ENCODE measurements around the gene MPP2.
"Not testable (repeated sequence)": the region's sequence is repeated elsewhere in the genome, so short reads cannot be mapped to it uniquely, and the experiment has no call there.

Gene MPP2

DNA sequence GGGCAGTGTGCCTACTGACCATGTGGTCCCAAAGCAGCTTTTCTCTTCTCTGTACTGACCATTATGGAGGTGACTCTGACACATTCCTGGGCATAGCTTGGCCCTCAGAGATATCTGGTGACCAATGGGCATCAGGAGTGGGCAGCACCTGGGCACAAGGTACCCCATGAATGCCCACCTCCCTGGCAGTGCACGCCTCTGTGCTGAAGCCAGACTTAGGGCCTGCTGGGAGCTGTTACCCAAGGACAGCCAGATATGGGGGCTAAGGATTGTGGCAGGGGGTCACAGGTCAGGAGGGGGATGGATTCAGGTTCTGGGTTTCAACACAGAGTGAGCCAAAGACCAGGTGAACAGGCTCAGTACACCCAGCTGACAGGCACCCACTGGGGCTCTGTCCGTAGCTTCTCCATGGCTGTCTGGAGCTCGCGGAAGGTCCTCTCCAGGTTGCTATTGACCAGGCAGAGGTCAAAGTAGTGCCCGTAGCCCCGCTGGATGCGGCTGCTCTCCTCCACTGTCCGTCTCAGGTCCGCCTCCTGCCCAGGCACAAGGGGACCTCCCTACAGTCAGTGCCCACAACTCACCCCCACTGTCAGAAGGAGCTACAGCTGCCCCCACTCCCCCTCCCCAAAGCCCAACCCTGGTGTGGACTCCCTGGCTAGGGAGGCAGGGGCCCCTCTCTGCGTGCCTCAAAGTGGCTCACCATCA, 29.7 kb downstream of the MPP2 start:
- no peak for DNase-seq (ENCODE audit: low read depth in 2 of 3, low spot score in 2 of 3)

DNA sequence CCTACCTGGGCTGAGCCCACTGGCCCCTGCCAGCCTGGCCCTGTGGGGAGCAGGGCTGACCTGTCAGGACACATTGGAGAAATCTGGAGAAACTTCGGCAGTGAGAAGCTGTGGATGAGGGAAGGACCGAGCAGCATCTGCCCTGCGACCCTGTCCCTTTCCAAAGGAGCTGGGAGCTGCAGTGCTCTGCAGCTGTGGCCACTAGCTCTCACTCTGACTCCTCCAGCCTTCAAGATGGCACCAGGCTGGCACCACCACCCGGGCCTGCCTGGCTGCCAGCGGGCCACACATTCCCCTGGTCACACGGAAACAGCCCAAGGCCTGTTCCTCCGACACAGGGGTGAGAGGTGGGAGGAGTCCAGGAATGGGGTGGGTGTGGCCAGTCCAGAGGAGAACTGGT, 30.3 kb downstream of the MPP2 start:
- DNase-seq (ENCODE audit: low read depth in 2 of 3, low spot score in 2 of 3) = no peak

- no peak for DNase-seq (ENCODE audit: low read depth in 2 of 3, low spot score in 2 of 3)
Observed at GRCh38 chr17:43875476-43876147, 31.7 kb downstream of the MPP2 start.

DNA sequence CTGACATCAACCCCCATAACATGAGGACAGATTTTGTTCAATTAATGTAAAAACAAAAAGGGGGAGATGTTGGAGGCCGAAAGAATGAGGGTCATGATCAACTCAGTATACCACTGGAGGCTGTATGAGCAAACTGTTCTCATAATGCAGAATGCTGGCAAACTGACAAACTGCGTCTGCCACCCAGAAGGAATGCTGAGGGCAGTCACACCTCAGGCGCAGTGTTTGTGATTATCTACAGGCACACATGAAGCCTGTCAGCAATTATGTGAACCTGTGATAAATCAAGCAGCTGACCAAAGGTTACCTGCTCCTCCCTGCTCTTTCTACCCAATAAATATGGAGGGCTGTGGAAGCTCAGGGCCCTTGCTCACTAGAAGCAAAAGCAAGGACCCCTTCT, 33.0 kb downstream of the MPP2 start:
- DNase-seq (ENCODE audit: low read depth in 2 of 3, low spot score in 2 of 3) = no peak

DNA sequence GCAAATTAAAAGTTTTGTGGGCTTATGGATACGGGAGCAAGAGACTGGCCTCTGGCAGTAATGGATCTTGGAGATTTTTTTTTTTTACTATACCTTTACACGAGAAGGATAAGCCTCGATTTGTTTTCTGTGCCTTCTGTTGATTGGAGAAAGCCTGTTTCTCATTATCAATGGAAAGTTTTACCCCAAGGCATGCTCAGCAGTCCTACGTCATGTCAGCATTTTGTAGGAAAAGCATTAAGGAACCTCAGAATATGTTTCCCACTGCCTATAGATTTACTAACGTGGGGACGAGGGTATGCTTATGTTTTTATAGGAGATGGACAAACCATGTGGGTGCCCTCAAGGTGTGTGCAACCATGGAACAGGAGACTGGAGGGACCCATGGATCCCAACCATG, 33.5 kb downstream of the MPP2 start:
- DNase-seq (ENCODE audit: low read depth in 2 of 3, low spot score in 2 of 3) = no peak

GRCh38 chr17:43873091-43873490, 34.2 kb downstream of the MPP2 start:
- no peak for DNase-seq (ENCODE audit: low read depth in 2 of 3, low spot score in 2 of 3)

GRCh38 chr17:43871946-43872690, 35.2 kb downstream of the MPP2 start:
- DNase-seq (ENCODE audit: low read depth in 2 of 3, low spot score in 2 of 3) = no peak

- not testable (repeated sequence) for DNase-seq (ENCODE audit: low read depth in 2 of 3, low spot score in 2 of 3)
Observed at GRCh38 chr17:43869031-43869430, 38.3 kb downstream of the MPP2 start.

- DNase-seq (ENCODE audit: low read depth in 2 of 3, low spot score in 2 of 3) = no peak
Observed at GRCh38 chr17:43868226-43868994, 38.9 kb downstream of the MPP2 start.

DNA sequence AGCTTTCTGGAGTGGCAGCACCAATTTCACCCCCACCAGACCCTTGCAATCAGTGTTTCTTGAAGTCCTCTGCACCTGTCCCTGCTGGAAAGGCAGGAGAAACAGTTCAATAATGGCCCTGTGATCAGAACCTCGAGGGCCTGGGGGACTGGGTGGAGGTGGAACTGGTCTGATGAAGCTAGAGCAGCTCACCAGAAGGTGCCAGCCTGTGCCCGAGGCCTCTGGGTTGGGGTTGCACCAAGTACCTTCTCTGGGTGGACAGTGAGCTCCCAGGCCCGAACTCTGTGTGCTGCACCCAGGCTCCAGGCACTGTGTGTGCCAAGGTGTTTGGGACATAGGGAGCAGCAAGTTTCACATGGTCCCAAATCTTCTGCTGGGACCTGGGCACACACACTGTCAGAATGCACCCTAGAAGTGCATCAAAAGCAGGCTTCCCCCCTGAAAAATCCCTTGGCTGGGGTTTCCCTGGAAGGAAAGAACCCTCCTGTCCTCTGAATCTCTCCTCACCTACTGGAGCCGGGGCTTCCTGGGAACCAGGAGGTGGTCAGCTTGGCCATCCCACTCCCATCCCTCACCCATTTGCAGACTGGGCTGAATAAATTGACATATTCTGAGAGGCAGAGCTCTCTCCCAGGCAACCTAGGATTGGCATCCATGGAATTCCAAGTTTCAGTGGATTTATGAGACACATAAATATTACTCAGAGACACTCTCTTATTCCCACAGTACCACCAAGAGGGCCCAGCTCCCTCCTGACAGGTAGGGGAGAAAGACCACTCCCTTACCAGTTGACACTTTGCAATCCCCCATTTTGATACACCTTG, 43.0 kb downstream of the MPP2 start:
- DNase-seq (ENCODE audit: low read depth in 2 of 3, low spot score in 2 of 3) = no peak

- DNase-seq (ENCODE audit: low read depth in 2 of 3, low spot score in 2 of 3) = no peak
Observed at GRCh38 chr17:43861960-43862359, 45.4 kb downstream of the MPP2 start.

DNA sequence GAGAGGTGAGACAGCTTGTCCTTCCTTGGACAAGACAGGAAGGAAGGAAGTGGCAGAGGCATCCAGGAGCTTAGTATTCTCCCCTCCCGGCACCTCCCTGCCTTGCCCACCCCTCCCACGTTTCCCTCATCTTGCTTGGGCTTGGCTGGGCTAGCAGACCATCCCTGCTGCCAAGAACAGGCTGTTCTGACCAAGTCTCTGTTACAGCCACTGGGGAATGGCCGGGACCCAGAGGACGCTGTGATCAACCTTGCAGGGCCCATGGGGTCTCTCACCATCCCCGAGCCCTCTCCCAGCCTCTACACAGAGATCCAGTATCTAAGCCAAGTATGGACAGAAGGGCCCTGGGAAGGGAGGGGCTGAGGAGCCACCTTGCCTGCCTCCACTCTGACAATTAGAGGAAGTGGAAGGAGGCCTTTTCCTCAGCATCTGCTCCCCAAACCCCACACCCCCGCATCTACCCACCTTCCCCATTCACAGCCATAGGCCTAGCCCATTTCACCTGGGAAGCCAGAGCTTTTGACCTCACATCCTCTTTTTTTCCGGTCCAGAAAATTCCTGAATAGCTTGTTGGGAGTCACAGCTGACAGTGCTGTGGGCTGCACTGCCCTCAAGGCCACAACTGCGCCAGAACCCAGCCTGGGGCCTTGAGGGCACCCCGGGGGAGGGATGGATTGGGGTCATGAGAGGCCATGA, 46.3 kb downstream of the MPP2 start:
- DNase-seq (ENCODE audit: low read depth in 2 of 3, low spot score in 2 of 3) = no peak

- DNase-seq (ENCODE audit: low read depth in 2 of 3, low spot score in 2 of 3) = no peak
Observed at GRCh38 chr17:43860077-43860725, 47.1 kb downstream of the MPP2 start.

GRCh38 chr17:43857957-43858600, 49.3 kb downstream of the MPP2 start:
- DNase-seq (ENCODE audit: low read depth in 2 of 3, low spot score in 2 of 3) = no peak

DNA sequence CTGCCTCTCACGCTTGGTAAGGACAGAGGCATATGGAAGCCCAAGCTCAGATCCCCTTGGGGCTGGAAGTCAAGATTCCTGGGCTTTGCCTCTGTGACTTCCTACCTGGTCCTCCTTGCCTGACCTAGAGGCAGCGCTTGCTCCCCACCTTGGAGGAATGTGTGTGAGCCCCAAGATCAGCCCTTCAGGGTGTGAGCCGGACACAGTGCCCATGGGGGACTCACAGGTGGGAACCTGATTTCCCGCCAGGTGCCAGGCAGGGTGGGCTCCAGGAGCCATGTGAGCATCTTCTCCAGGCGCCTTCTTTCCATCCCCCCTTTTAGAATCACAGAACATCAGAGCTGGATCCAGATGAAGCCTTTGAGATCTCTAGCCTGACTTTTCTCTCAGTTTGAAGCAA, 50.2 kb downstream of the MPP2 start:
- DNase-seq (ENCODE audit: low read depth in 2 of 3, low spot score in 2 of 3) = no peak

GRCh38 chr17:43856141-43856540, 51.2 kb downstream of the MPP2 start:
- no peak for DNase-seq (ENCODE audit: low read depth in 2 of 3, low spot score in 2 of 3)

- no peak for DNase-seq (ENCODE audit: low read depth in 2 of 3, low spot score in 2 of 3)
Observed at GRCh38 chr17:43855061-43855460, 52.3 kb downstream of the MPP2 start.

- DNase-seq (ENCODE audit: low read depth in 2 of 3, low spot score in 2 of 3) = no peak
Observed at GRCh38 chr17:43854498-43854897, 52.8 kb downstream of the MPP2 start.

DNA sequence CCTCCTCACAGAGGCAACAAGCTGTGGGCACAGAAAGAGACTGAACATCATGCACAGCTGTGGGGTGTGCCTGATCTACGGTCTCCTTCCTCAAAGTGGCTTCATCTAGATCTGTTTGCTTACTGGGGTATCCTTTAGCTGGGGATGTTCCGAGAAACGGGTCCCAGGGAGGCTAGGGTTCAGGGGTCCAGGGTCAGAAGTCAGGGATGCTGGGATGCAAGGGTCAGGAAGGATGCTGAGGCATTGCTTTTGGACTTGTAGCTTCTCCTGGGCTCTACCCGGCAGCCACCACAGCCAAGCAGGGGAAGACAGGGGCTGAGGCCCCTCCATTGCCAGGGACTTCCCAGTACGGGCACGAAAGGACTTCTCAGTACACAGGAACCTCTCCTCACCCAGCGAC, 53.8 kb downstream of the MPP2 start:
- no peak for DNase-seq (ENCODE audit: low read depth in 2 of 3, low spot score in 2 of 3)
